NCI-H345 treated with DMSO at 0.1 percent for 48 hours (cell line): ENCODE results near the gene DNLZ.
"Not testable (repeated sequence)": the region's sequence is repeated elsewhere in the genome, so short reads cannot be mapped to it uniquely, and the experiment has no call there.

Experiments
- DNase-seq: peaks from one replicate; lab custom pipeline; 2025; ENCODE audit not compliant: unreplicated experiment; lab: John Stamatoyannopoulos, UW

DNLZ gene

GRCh38 chr9:136363106-136363948, at the start of gene DNLZ:
TSS of gene DNLZ (minus strand) at chr9:136363744. CDS start at chr9:136363714, 30 bp downstream.
- DNase-seq = peak; percentile 82

GRCh38 chr9:136412962-136413361, 49.4 kb upstream of the DNLZ start:
- DNase-seq = no peak

- DNase-seq = no peak
Observed at GRCh38 chr9:136411378-136411777, 47.8 kb upstream of the DNLZ start.

GRCh38 chr9:136410500-136411287, 47.1 kb upstream of the DNLZ start, which contains the start of the genes ENTR1 and PMPCA:
TSS of gene ENTR1 (minus strand) at chr9:136410614. CDS start at chr9:136410397, 217 bp downstream.
TSS of gene PMPCA (plus strand) at chr9:136410658. CDS start at chr9:136410669, 11 bp downstream.
- DNase-seq = peak; percentile 60

- DNase-seq = peak; percentile 4
Observed at GRCh38 chr9:136409557-136410455, 46.3 kb upstream of the DNLZ start.

GRCh38 chr9:136407911-136408310, 44.4 kb upstream of the DNLZ start:
- DNase-seq = no peak

GRCh38 chr9:136407061-136407460, 43.5 kb upstream of the DNLZ start:
- DNase-seq = not testable (repeated sequence)

GRCh38 chr9:136405904-136406303, 42.4 kb upstream of the DNLZ start:
- not testable (repeated sequence) for DNase-seq

- no peak for DNase-seq
Observed at GRCh38 chr9:136405481-136405880, 41.9 kb upstream of the DNLZ start.

- no peak for DNase-seq
Observed at GRCh38 chr9:136404801-136405136, 41.2 kb upstream of the DNLZ start.

- DNase-seq = no peak
Observed at GRCh38 chr9:136403915-136404800, 40.6 kb upstream of the DNLZ start.

GRCh38 chr9:136403538-136403914, 40.0 kb upstream of the DNLZ start:
- no peak for DNase-seq

- DNase-seq = no peak
Observed at GRCh38 chr9:136402067-136402466, 38.5 kb upstream of the DNLZ start.

- DNase-seq = no peak
Observed at GRCh38 chr9:136401173-136401922, 37.8 kb upstream of the DNLZ start.

GRCh38 chr9:136400038-136400834, 36.7 kb upstream of the DNLZ start, which contains the start of gene SNAPC4:
TSS of gene SNAPC4 (minus strand) at chr9:136400170. CDS start at chr9:136398428, 1,742 bp downstream.
- DNase-seq = peak; percentile 78

- peak; percentile 7 for DNase-seq
Observed at GRCh38 chr9:136399176-136400037, 35.9 kb upstream of the DNLZ start.

GRCh38 chr9:136398286-136398685, 34.7 kb upstream of the DNLZ start:
- no peak for DNase-seq
